OCI-LY3 (cell line): Measurements from ENCODE around the gene CDH23.

ENCODE experiments used
- H2AFZ ChIP-seq: fragments of 200-600, 300-600 bp; shearing (Covaris generic); 2 replicates; pipeline ENCODE4 v1.6.0; 2014; ENCODE audit warnings: antibody characterized with exemption, low read depth, low read length
- H3K27ac ChIP-seq: fragments of 200-600, 300-600 bp; sonication (generic); 2 replicates; pipeline ENCODE4 v1.5.1; 2014; ENCODE audit warnings: mild to moderate bottlenecking, low read length, moderate library complexity, mixed read lengths
- H3K27me3 ChIP-seq: fragments of 200-600, 300-600 bp; sonication (generic); 2 replicates; pipeline ENCODE4 v1.6.1; 2014; ENCODE audit warnings: low read depth, low read length, mixed read lengths
- H3K36me3 ChIP-seq: fragments of 200-600, 300-600 bp; sonication (generic); replicated peaks from 2 replicates; pipeline ENCODE3; 2014; ENCODE audit warnings: low read depth, low read length, mixed read lengths
- H3K4me1 ChIP-seq: fragments of 300-600, 200-600 bp; sonication (generic); 2 replicates; pipeline ENCODE4 v1.6.1; 2014; ENCODE audit warnings: low read length, mixed read lengths
- H3K4me2 ChIP-seq: fragments of 200-600, 300-600 bp; sonication (generic); 2 replicates; pipeline ENCODE4 v1.6.1; 2014; ENCODE audit warnings: low read length, mixed read lengths
- H3K4me3 ChIP-seq: fragments of 300-600, 200-600 bp; sonication (generic); 2 replicates; pipeline ENCODE4 v1.5.1; 2014; ENCODE audit warnings: antibody characterized with exemption, mild to moderate bottlenecking, low read length, moderate library complexity
- H3K79me2 ChIP-seq: fragments of 300-600, 200-600 bp; shearing (Covaris generic); 2 replicates; pipeline ENCODE4 v1.6.1; 2014; ENCODE audit warnings: mild to moderate bottlenecking, low read length, mixed read lengths
- H3K9ac ChIP-seq: fragments of 300-600, 200-600 bp; shearing (Covaris generic); 2 replicates; pipeline ENCODE4 v1.6.0; 2014; ENCODE audit warnings: mild to moderate bottlenecking, low read length, moderate library complexity
- H3K9me3 ChIP-seq: fragments of 200-600, 300-600 bp; shearing (Covaris generic); 2 replicates; pipeline ENCODE4 v1.6.1; 2014; ENCODE audit warnings: low read length, mixed read lengths; ENCODE audit not compliant: insufficient read depth
- H4K20me1 ChIP-seq: fragments of 200-600, 300-600 bp; sonication (generic); 2 replicates; pipeline ENCODE4 v1.6.1; 2016; ENCODE audit warnings: low read length, mixed read lengths; ENCODE audit not compliant: insufficient read depth
- CTCF ChIP-seq: fragments of 200-600, 300-600 bp; sonication (generic); IDR thresholded peaks from 2 replicates; pipeline ENCODE4 v1.5.1; 2014; ENCODE audit warnings: antibody characterized with exemption, low read length, low read depth
- EZH2phosphoT487 ChIP-seq: fragments of 200-600 bp; shearing (Covaris generic); IDR thresholded peaks from 2 replicates; pipeline ENCODE4 v1.6.1; 2018; ENCODE audit warnings: antibody characterized with exemption, mixed run types, low read depth

The CDH23 gene

DNA sequence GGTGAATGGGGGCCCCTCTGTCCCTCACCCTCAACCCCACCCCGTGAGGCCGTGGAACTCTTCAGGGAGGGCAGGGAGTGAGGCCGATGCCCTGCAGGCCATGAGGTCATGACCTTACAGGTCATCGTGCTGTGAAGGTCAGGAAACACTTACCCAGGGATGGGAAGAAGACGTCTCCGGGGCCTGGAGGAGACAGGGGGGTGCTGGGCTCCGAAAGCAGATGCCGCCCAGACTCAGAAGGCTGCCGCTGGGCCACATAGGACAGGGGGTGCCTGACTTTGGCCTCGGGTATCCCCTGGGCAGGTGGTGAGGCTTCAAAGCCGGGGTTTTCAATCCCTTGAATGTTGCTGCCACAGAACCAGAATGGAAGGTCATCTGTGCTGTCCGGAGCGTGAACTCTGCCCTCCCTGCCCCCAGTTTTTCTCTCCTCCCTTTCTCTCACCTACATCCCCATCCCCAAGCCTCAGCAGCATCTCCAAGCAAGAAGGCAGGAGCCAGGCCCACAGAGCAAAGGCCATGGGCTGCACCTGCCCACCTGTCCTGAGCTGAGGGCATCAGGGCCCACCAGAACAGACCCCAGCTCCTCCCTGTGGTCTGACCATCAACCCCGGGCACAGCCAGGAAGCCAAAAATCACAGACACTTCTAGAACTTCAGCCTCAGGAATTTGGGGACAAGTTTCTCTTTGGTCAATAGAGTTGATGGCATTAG lies 354.9 kb downstream of the CDH23 start:
- Histone ChIP-seq H3K9ac (no peak overlapping the region), H3K36me3 (no peaks in the 10 kb centered on the region), H3K27ac (no peak overlapping the region), H4K20me1 (no peaks in the 10 kb centered on the region), H2AFZ (no peak overlapping the region), H3K27me3 (peaks cover 18% of the 10 kb centered on the region), H3K4me3 (no peak overlapping the region), H3K4me1 (peaks cover 25% of the 10 kb centered on the region), H3K79me2 (no peaks in the 10 kb centered on the region), H3K9me3 (no peaks in the 10 kb centered on the region), H3K4me2 (no peak overlapping the region)
- no peak for TF ChIP-seq EZH2phosphoT487
- TF ChIP-seq CTCF: no peak

- TF ChIP-seq EZH2phosphoT487 (no peak), CTCF (no peak)
- Histone ChIP-seq H3K36me3 (no peaks in the 10 kb centered on the region), H3K79me2 (no peaks in the 10 kb centered on the region), H3K27me3 (peaks cover 18% of the 10 kb centered on the region), H3K9ac (no peak overlapping the region), H3K4me2 (no peak overlapping the region), H3K9me3 (no peaks in the 10 kb centered on the region), H2AFZ (no peak overlapping the region), H3K4me3 (no peak overlapping the region), H3K27ac (no peak overlapping the region), H4K20me1 (no peaks in the 10 kb centered on the region), H3K4me1 (peaks cover 18% of the 10 kb centered on the region)
Observed at GRCh38 chr10:71752391-71753090, 355.8 kb downstream of the CDH23 start.

GRCh38 chr10:71753091-71753959 lies 356.6 kb downstream of the CDH23 start:
- Histone ChIP-seq H3K9ac (no peak overlapping the region), H3K27me3 (peaks cover 18% of the 10 kb centered on the region), H3K36me3 (no peaks in the 10 kb centered on the region), H3K4me2 (no peak overlapping the region), H3K27ac (no peak overlapping the region), H3K4me3 (no peak overlapping the region), H3K79me2 (no peaks in the 10 kb centered on the region), H4K20me1 (no peaks in the 10 kb centered on the region), H3K9me3 (no peaks in the 10 kb centered on the region), H3K4me1 (peaks cover 11% of the 10 kb centered on the region), H2AFZ (no peak overlapping the region)
- no peak for TF ChIP-seq CTCF
- no peak for TF ChIP-seq EZH2phosphoT487
